SK-N-MC (cell line): ENCODE results near the gene NRXN3.

Source experiments
- DNase-seq: peaks from one replicate; pipeline ENCODE4 v3.0.0-alpha.2; 2011; ENCODE audit warnings: low read depth, low spot score
- H3K27ac ChIP-seq: fragments of 200-600 bp; sonication (generic); 2 replicates; pipeline ENCODE4 v1.5.1; 2016; ENCODE audit warnings: mixed run types
- H3K36me3 ChIP-seq: fragments of 200-600 bp; sonication (generic); 2 replicates; pipeline ENCODE4 v1.6.1; 2017; ENCODE audit warnings: antibody characterized with exemption, low read length, mixed read lengths; ENCODE audit not compliant: insufficient read depth
- H3K4me3 ChIP-seq: fragments of 200-600 bp; sonication (generic); 2 replicates; pipeline ENCODE4 v1.5.1; 2016
- H3K9ac ChIP-seq: fragments of 200-600 bp; sonication (generic); 2 replicates; pipeline ENCODE4 v1.8.0; 2017; ENCODE audit warnings: mixed run types, mixed read lengths; ENCODE audit not compliant: insufficient read length
- H3K9me3 ChIP-seq: fragments of 200-600 bp; sonication (generic); 2 replicates; pipeline ENCODE4 v1.6.1; 2017; ENCODE audit warnings: low read depth, mild to moderate bottlenecking, antibody characterized with exemption, low read length, moderate library complexity, mixed read lengths
- EZH2 ChIP-seq: fragments of 200-600 bp; sonication (generic); IDR thresholded peaks from one replicate; pipeline ENCODE4 v1.6.1; 2017; ENCODE audit warnings: antibody characterized with exemption
- FOXP2 ChIP-seq: optimal IDR thresholded peaks from 2 replicates; pipeline ENCODE3; 2011; ENCODE audit warnings: mild to moderate bottlenecking, moderate library complexity; ENCODE audit not compliant: insufficient read depth; ENCODE audit errors: extremely low read length, control extremely low read depth
- POLR2AphosphoS5 ChIP-seq: IDR thresholded peaks from 2 replicates; pipeline ENCODE4 v1.6.1; 2012; ENCODE audit warnings: mild to moderate bottlenecking, low read depth, low read length, borderline replicate concordance

NRXN3 gene

DNA sequence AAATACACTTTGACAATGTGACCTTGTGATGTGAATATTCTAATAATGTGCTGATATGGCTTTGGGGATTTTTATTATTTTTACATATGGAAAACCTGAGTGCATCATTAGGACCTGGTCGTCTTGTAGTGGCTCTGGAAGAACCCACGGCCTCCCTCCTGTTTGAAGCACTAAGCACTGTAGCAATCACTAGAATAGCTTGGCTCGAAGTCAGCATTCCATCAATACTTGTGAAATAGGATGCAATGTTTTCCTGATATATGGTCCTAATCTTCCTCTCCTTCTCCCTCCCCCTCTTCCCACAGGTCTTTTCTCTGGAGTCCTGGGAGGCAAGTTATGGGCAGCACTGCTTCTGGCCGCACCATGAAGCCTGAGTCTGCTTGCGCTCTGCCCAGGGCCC is 71.9 kb downstream of the NRXN3 start:
- DNase-seq, result no peak
- TF ChIP-seq FOXP2 (no peak), EZH2 (no peak), POLR2AphosphoS5 (no peak)

GRCh38 chr14:78243187-78243586 is 73.0 kb downstream of the NRXN3 start:
- Histone ChIP-seq H3K4me3 (no peak overlapping the region), H3K9me3 (no peaks in the 10 kb centered on the region), H3K9ac (no peak overlapping the region), H3K27ac (no peak overlapping the region), H3K36me3 (no peaks in the 10 kb centered on the region)
- no peak for DNase-seq
- TF ChIP-seq POLR2AphosphoS5 (no peak), FOXP2 (no peak), EZH2 (no peak)

More for the DNA sequence above, 71.9 kb downstream of the NRXN3 start:
- H3K9ac ChIP-seq, result no peak overlapping the region
- H3K27ac ChIP-seq, result no peak overlapping the region
- H3K9me3 ChIP-seq, result no peaks in the 10 kb centered on the region
- H3K36me3 ChIP-seq, result no peaks in the 10 kb centered on the region
- H3K4me3 ChIP-seq, result no peak overlapping the region

DNA sequence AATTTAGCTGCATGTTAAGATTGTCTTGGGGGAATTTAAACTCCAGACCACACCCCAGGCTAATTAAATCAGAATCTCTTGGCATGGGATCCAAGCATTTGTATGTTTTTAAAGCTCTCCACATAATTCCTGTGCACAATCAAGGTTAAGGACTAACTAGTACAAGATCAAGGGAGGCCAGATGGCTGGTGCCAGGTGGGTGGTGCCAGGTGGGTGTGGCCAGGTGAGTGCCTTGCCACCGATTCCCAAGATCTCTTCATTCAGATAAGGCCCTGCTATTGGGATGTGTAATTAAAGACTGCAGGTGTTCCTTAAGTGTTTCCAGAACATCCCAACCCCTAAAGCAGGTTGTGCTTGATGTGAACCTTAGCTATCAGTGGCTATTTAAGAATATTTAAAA is 75.1 kb downstream of the NRXN3 start:
- H3K9ac ChIP-seq, result no peak overlapping the region
- no peak for DNase-seq
- no peaks in the 10 kb centered on the region for H3K36me3 ChIP-seq
- H3K4me3 ChIP-seq, result no peak overlapping the region
- TF ChIP-seq FOXP2 (no peak), POLR2AphosphoS5 (no peak), EZH2 (no peak)
- no peaks in the 10 kb centered on the region for H3K9me3 ChIP-seq
- H3K27ac ChIP-seq, result no peak overlapping the region

DNA sequence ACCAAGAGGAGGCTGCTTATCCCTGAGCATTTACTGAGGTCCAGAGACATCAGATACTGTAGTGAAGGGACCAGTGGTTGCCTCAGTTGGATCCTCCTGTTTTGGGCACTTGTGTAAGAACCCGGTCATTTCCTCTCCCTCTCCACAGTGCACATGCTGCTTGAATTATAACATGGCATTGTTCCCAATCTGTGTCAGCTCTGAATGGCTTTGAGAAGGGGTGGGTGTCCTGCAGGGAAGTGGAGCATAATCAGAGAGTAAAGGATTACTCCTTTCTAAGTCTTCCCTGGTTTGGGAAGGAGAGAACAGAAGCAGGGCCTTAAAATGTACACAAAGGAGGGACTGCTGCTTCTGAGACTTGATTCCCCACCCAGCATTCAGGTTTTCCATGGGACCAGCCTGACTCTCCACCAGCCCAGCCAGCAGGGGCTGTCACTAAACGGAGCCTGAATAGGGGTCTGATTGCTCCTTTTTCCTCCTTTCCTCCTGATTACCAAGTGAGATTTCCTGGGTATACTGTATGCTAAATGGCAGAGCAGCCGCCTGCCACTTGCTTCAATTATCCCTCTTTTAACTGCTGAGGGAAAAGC is 78.4 kb downstream of the NRXN3 start:
- H3K9me3 ChIP-seq, result no peaks in the 10 kb centered on the region
- TF ChIP-seq FOXP2, result no peak
- TF ChIP-seq EZH2, result no peak
- no peak for TF ChIP-seq POLR2AphosphoS5
- no peaks in the 10 kb centered on the region for H3K36me3 ChIP-seq
- H3K4me3 ChIP-seq, result no peak overlapping the region
- no peak overlapping the region for H3K27ac ChIP-seq
- no peak for DNase-seq
- H3K9ac ChIP-seq, result no peak overlapping the region

GRCh38 chr14:78251308-78251707 is 81.1 kb downstream of the NRXN3 start:
- Histone ChIP-seq H3K36me3 (no peaks in the 10 kb centered on the region), H3K9me3 (no peaks in the 10 kb centered on the region), H3K4me3 (no peak overlapping the region), H3K27ac (no peak overlapping the region), H3K9ac (no peak overlapping the region)
- DNase-seq, result no peak
- TF ChIP-seq EZH2, result no peak
- TF ChIP-seq FOXP2, result no peak
- TF ChIP-seq POLR2AphosphoS5, result no peak

DNA sequence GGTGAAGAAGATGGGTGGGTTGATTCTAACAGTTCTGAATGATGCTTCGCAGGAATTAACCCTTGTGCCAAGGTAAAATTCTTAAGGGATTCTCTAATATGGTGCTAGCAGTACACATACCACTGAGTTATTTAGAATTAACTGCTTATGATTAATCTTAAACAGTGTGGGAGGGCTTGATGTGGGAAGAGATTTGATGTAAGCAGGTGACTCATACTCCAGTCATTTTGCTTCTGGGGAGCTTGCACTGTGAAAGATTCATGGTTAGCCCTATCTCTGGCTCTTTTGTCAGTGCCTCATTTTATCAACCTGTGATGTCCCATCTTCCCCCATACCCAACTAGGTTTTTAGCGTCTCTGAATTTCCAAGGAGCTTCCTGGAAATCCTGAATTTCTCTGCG is 83.8 kb downstream of the NRXN3 start:
- H3K9ac ChIP-seq, result no peak overlapping the region
- DNase-seq, result no peak
- TF ChIP-seq EZH2 (no peak), FOXP2 (no peak), POLR2AphosphoS5 (no peak)

GRCh38 chr14:78254911-78255461 is 84.8 kb downstream of the NRXN3 start:
- no peak for DNase-seq
- no peak overlapping the region for H3K27ac ChIP-seq
- H3K36me3 ChIP-seq, result no peaks in the 10 kb centered on the region
- no peaks in the 10 kb centered on the region for H3K9me3 ChIP-seq
- H3K4me3 ChIP-seq, result no peak overlapping the region
- H3K9ac ChIP-seq, result no peak overlapping the region
- TF ChIP-seq EZH2 (no peak), FOXP2 (no peak), POLR2AphosphoS5 (no peak)

More for the DNA sequence above, 83.8 kb downstream of the NRXN3 start:
- no peaks in the 10 kb centered on the region for H3K9me3 ChIP-seq
- H3K27ac ChIP-seq, result no peak overlapping the region
- H3K4me3 ChIP-seq, result no peak overlapping the region
- H3K36me3 ChIP-seq, result no peaks in the 10 kb centered on the region

DNA sequence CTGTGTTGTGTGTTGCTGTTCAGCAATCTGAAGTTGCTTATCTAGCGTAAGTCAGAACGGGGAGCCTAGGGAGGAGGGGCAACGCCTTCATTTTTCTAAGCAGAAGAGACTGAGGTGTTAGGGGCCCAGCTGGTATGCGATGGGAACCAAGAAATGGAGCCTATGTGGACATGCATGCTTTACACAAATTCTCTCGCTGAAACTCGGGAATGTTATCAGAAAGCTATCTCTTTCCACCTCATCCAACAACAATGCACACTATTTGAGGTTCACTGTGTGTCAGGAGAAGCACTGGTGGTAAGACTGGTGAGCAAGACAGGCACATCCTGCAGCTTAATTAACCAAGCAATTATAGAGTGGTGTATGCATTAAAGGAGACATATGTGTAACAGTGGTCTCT is 89.7 kb downstream of the NRXN3 start:
- Histone ChIP-seq H3K9ac (no peak overlapping the region), H3K36me3 (no peaks in the 10 kb centered on the region)
- no peak for TF ChIP-seq EZH2
- no peak for TF ChIP-seq FOXP2
- TF ChIP-seq POLR2AphosphoS5, result no peak

GRCh38 chr14:78278464-78279250 is 108.5 kb downstream of the NRXN3 start:
- no peak for DNase-seq
- no peaks in the 10 kb centered on the region for H3K36me3 ChIP-seq
- TF ChIP-seq FOXP2, result no peak
- no peak for TF ChIP-seq EZH2
- TF ChIP-seq POLR2AphosphoS5, result no peak

More for the DNA sequence above, 89.7 kb downstream of the NRXN3 start:
- H3K4me3 ChIP-seq, result no peak overlapping the region
- H3K27ac ChIP-seq, result no peak overlapping the region
- H3K9me3 ChIP-seq, result no peaks in the 10 kb centered on the region
- DNase-seq, result no peak

More at GRCh38 chr14:78278464-78279250, 108.5 kb downstream of the NRXN3 start:
- Histone ChIP-seq H3K9ac (no peak overlapping the region), H3K9me3 (no peaks in the 10 kb centered on the region), H3K27ac (no peak overlapping the region), H3K4me3 (no peak overlapping the region)
